Esophagus squamous epithelium (tissue), 5 donors: ENCODE results near the gene TULP1. TPM values are rescaled to one million over a fixed set of nuclear protein-coding genes. Genes with fewer than 3 reads are reported as not detected.

Experiments used
- DNase-seq: peaks from one replicate; lab custom pipeline; 2025; lab: John Stamatoyannopoulos, UW
- H3K27ac ChIP-seq, 4 donors: fragments of 200-600 bp; sonication (generic); one replicate each; pipeline ENCODE4 v1.5.1; 2016 to 2019; ENCODE audit warnings: mild to moderate bottlenecking in 1 of 4
- H3K27me3 ChIP-seq, 4 donors: fragments of 200-600 bp; sonication (generic); 1 replicate in 3 of 4; 2 replicates in 1 of 4; pipeline versions ENCODE4 v1.5.1 to v1.6.0; 2017 to 2021; ENCODE audit warnings: antibody characterized with exemption in 1 of 4
- H3K36me3 ChIP-seq, 3 donors: fragments of 200-600 bp; sonication (generic); one replicate each; pipeline ENCODE4 v1.5.1; 2016 to 2019
- H3K4me1 ChIP-seq, 3 donors: fragments of 200-600 bp; sonication (generic); one replicate each; pipeline ENCODE4 v1.5.1; 2017 to 2019
- H3K4me3 ChIP-seq, 4 donors: fragments of 200-600 bp; sonication (generic); 1 replicate in 3 of 4; 2 replicates in 1 of 4; pipeline ENCODE4 v1.5.1; 2016 to 2019; ENCODE audit warnings: mild to moderate bottlenecking in 2 of 4, moderate library complexity in 1 of 4
- H3K9me3 ChIP-seq, 3 donors: fragments of 200-600 bp; sonication (generic); one replicate each; pipeline ENCODE4 v1.5.1; 2016 to 2019
- CTCF ChIP-seq, 6 experiments: fragments of 450-650 bp in 4 of 6; fragments of 200-600 bp in 2 of 6; sonication (generic) in 2 of 6; IDR thresholded peaks; one replicate each; pipeline ENCODE4 v1.5.1; 2016 to 2019; ENCODE audit warnings: antibody characterized with exemption in 6 of 6, mild to moderate bottlenecking in 4 of 6, moderate library complexity in 4 of 6
- POLR2A ChIP-seq, 4 donors: fragments of 450-650 bp; IDR thresholded peaks; one replicate each; pipeline ENCODE4 v1.6.1; 2017; ENCODE audit warnings: antibody characterized with exemption in 4 of 4, mild to moderate bottlenecking in 4 of 4, moderate library complexity in 3 of 4
- WGBS, 2 donors: methylation state at CpG; one replicate each; pipeline ENCODE4 v1.1.5; 2018; 5-methylcytosine and 5-hydroxymethylcytosine counted together
- intact Hi-C: fragments of 100-400 bp; cut with DNase I; formaldehyde crosslinking; loops from one replicate; pipeline ENCODE4 v1.15.0; 2022
- total RNA-seq, 4 donors: library from RNA; depleted of rRNA; stranded (reverse); fragments of >200 nt; gene quantifications; one replicate each; pipeline ENCODE4 v1.1.0, GENCODE V29; 2016
- donor health status: DM: yes; HTN: yes; CAD: no.

Gene TULP1
- total RNA-seq, 4 donors from 2014 or later = not detected

- intact Hi-C loops = no loop called here
- H3K4me3 ChIP-seq = no peak overlapping the region
- H3K4me1 ChIP-seq = peaks cover 34 to 55% (median 39%) of the 10 kb centered on the region in 3 donors
- 85 to 94% methylated on average over 3 of the region's 3 CpGs for WGBS, 2 donors
- TF ChIP-seq CTCF (IDR thresholded peaks at IDR 0.05) (no peak), POLR2A (IDR thresholded peaks at IDR 0.05) (no peak)
- peak overlapping the region in 3 of 4 donors; percentile 31 to 99 (median 32) for H3K27ac ChIP-seq
- DNase-seq = no peak
- H3K36me3 ChIP-seq = peaks cover 0 to 64% (median 0%) of the 10 kb centered on the region in 3 donors
- H3K27me3 ChIP-seq = no peaks in the 10 kb centered on the region
- H3K9me3 ChIP-seq = no peaks in the 10 kb centered on the region
Observed at GRCh38 chr6:35483490-35483889, 29.2 kb downstream of the TULP1 start.

- peak overlapping the region in 3 of 4 donors; percentile 31 to 99 (median 32) for H3K27ac ChIP-seq
- H3K4me3 ChIP-seq = no peak overlapping the region
- no peak for DNase-seq
- H3K27me3 ChIP-seq = no peaks in the 10 kb centered on the region
- intact Hi-C loops = no loop called here
- TF ChIP-seq CTCF (IDR thresholded peaks at IDR 0.05) (no peak), POLR2A (IDR thresholded peaks at IDR 0.05) (no peak)
- H3K9me3 ChIP-seq = no peaks in the 10 kb centered on the region
- peaks cover 30 to 51% (median 35%) of the 10 kb centered on the region in 3 donors for H3K4me1 ChIP-seq
- peaks cover 0 to 68% (median 0%) of the 10 kb centered on the region in 3 donors for H3K36me3 ChIP-seq
- WGBS, 2 donors = 93 to 95% methylated on average over 4 of the region's 4 CpGs
Observed at GRCh38 chr6:35483062-35483461, 29.6 kb downstream of the TULP1 start.

GRCh38 chr6:35481226-35481625 lies 31.5 kb downstream of the TULP1 start:
- Histone ChIP-seq H3K4me1 (peaks cover 13 to 41% (median 18%) of the 10 kb centered on the region in 3 donors), H3K4me3 (no peak overlapping the region), H3K27ac (peak overlapping the region in 2 of 4 donors; percentile 31 to 99), H3K36me3 (peaks cover 0 to 86% (median 0%) of the 10 kb centered on the region in 3 donors), H3K9me3 (no peaks in the 10 kb centered on the region), H3K27me3 (no peaks in the 10 kb centered on the region)
- 62 to 72% methylated on average over 8 of the region's 8 CpGs for WGBS, 2 donors
- no peak for DNase-seq
- TF ChIP-seq POLR2A (IDR thresholded peaks at IDR 0.05) = no peak
- TF ChIP-seq CTCF (IDR thresholded peaks at IDR 0.05) = no peak
- intact Hi-C loops = no loop called here

- 93 to 97% methylated on average over 10 to 12 of the region's 12 CpGs for WGBS, 2 donors
- Histone ChIP-seq H3K4me1 (peaks cover 5 to 41% (median 7%) of the 10 kb centered on the region in 3 donors), H3K4me3 (no peak overlapping the region), H3K9me3 (no peaks in the 10 kb centered on the region), H3K27me3 (no peaks in the 10 kb centered on the region), H3K27ac (peak overlapping the region in 1 of 4 donors; percentile 31), H3K36me3 (peaks cover 0 to 97% (median 0%) of the 10 kb centered on the region in 3 donors)
- TF ChIP-seq POLR2A (IDR thresholded peaks at IDR 0.05) (no peak), CTCF (IDR thresholded peaks at IDR 0.05) (no peak)
- intact Hi-C loops = no loop called here
- no peak for DNase-seq
Observed at GRCh38 chr6:35480176-35480575, 32.5 kb downstream of the TULP1 start.

- Histone ChIP-seq H3K27me3 (no peaks in the 10 kb centered on the region), H3K9me3 (no peaks in the 10 kb centered on the region), H3K4me3 (no peak overlapping the region), H3K36me3 (peaks cover 4 to 100% (median 5%) of the 10 kb centered on the region in 3 donors), H3K27ac (no peak overlapping the region), H3K4me1 (peaks cover 0 to 33% (median 4%) of the 10 kb centered on the region in 3 donors)
- no peak for DNase-seq
- no peak for TF ChIP-seq CTCF (IDR thresholded peaks at IDR 0.05)
- TF ChIP-seq POLR2A (IDR thresholded peaks at IDR 0.05) = no peak
- 63 to 100% methylated on average over 3 of the region's 7 CpGs for WGBS, 2 donors
- intact Hi-C loops = no loop called here
Observed at GRCh38 chr6:35478259-35478658, 34.4 kb downstream of the TULP1 start.
